BE2C (cell line): Measurements from ENCODE around the gene DMRTC2.

Experiments
- DNase-seq: peaks from one replicate; pipeline ENCODE4 v3.0.0-alpha.2; 2020
- H3K27me3 ChIP-seq: fragments of 250-450 bp; sonication (Bioruptor Pico); 2 replicates; pipeline ENCODE4 v1.5.1; 2020; ENCODE audit warnings: mild to moderate bottlenecking
- H3K36me3 ChIP-seq: fragments of 250-450 bp; sonication (Bioruptor Pico); 2 replicates; pipeline ENCODE4 v1.5.1; 2020; ENCODE audit warnings: mild to moderate bottlenecking
- H3K4me1 ChIP-seq: fragments of 250-450 bp; sonication (Bioruptor Pico); 2 replicates; pipeline ENCODE4 v1.5.1; 2020
- H3K4me3 ChIP-seq: 2 replicates; pipeline ENCODE4 v1.5.1; 2011; ENCODE audit warnings: low read depth, low read length
- H3K9me3 ChIP-seq: fragments of 250-450 bp; sonication (Bioruptor Pico); 2 replicates; pipeline ENCODE4 v1.5.1; 2020
- TF ChIP-seq, protein P1 (sequence below): IDR thresholded peaks from 2 replicates; pipeline ENCODE4 v1.5.1; 2012; ENCODE audit warnings: mild to moderate bottlenecking, low read depth, low read length

The DMRTC2 gene

GRCh38 chr19:41859618-41860418, 15.0 kb downstream of the DMRTC2 start, which contains the start of gene RPS19:
Gene RPS19 (plus strand): TSS chr19:41860255. CDS start chr19:41860775, 520 bp downstream.
- Histone ChIP-seq H3K4me1 (no peaks in the 10 kb centered on the region; the same call in 1 of the 2 replicates), H3K4me3 (peak within 1 kb of the TSS; percentile 91), H3K9me3 (no peaks in the 10 kb centered on the region), H3K27me3 (peaks cover 29% of the 10 kb centered on the region), H3K36me3 (peaks cover 47% of the 10 kb centered on the region)
- TF ChIP-seq, protein P1, sequence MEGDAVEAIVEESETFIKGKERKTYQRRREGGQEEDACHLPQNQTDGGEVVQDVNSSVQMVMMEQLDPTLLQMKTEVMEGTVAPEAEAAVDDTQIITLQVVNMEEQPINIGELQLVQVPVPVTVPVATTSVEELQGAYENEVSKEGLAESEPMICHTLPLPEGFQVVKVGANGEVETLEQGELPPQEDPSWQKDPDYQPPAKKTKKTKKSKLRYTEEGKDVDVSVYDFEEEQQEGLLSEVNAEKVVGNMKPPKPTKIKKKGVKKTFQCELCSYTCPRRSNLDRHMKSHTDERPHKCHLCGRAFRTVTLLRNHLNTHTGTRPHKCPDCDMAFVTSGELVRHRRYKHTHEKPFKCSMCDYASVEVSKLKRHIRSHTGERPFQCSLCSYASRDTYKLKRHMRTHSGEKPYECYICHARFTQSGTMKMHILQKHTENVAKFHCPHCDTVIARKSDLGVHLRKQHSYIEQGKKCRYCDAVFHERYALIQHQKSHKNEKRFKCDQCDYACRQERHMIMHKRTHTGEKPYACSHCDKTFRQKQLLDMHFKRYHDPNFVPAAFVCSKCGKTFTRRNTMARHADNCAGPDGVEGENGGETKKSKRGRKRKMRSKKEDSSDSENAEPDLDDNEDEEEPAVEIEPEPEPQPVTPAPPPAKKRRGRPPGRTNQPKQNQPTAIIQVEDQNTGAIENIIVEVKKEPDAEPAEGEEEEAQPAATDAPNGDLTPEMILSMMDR = peak; percentile 60
- DNase-seq = peak; percentile 98

- TF ChIP-seq, protein P1 = no peak
- DNase-seq = no peak
- Histone ChIP-seq H3K9me3 (no peaks in the 10 kb centered on the region), H3K36me3 (peaks cover 55% of the 10 kb centered on the region), H3K27me3 (peaks cover 21% of the 10 kb centered on the region), H3K4me1 (no peaks in the 10 kb centered on the region; the same call in 1 of the 2 replicates), H3K4me3 (peak overlapping the region; percentile 91)
These were observed 15.7 kb downstream of the DMRTC2 start for GRCh38 chr19:41860419-41861115.

GRCh38 chr19:41861116-41861768, 16.4 kb downstream of the DMRTC2 start:
- Histone ChIP-seq H3K27me3 (peaks cover 19% of the 10 kb centered on the region), H3K9me3 (no peaks in the 10 kb centered on the region), H3K4me1 (no peaks in the 10 kb centered on the region; the same call in 1 of the 2 replicates), H3K4me3 (peak overlapping the region; percentile 91), H3K36me3 (peaks cover 60% of the 10 kb centered on the region)
- DNase-seq = no peak
- TF ChIP-seq, protein P1 = no peak

GRCh38 chr19:41861846-41862245, 17.0 kb downstream of the DMRTC2 start:
- no peak for DNase-seq
- H3K27me3 ChIP-seq = peaks cover 13% of the 10 kb centered on the region
- no peaks in the 10 kb centered on the region; the same call in 1 of the 2 replicates for H3K4me1 ChIP-seq
- H3K36me3 ChIP-seq = peaks cover 66% of the 10 kb centered on the region
- TF ChIP-seq, protein P1 = no peak
- H3K4me3 ChIP-seq = peak overlapping the region; percentile 91
- H3K9me3 ChIP-seq = no peaks in the 10 kb centered on the region

DNA sequence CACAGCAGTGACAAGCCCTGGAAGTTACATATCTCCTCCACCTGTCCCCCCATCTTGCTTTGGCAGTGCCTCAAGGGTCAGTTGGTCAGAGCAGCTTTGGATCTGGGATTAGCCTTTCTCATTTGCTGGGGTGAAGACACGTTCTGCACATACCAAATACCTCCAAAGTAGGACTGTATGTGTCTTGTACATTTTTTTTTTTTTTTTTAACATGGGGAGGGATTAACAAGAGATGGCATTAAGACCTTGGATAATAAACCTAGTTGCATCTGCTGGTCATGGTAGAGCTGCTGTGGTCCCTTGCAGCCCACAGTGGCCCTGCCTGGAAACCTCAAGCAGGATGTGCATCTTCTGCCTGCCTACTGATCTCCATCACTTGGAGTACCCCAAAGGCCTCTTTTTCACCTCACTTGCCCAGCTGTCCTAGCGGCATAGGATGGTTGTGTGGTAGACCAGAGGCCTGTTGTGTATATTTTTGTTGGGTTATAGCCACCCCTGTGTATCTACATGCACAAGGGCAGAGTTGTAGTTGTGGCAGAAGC, 17.7 kb downstream of the DMRTC2 start:
- peak overlapping the region; percentile 91 for H3K4me3 ChIP-seq
- TF ChIP-seq, protein P1 = no peak
- H3K36me3 ChIP-seq = peaks cover 73% of the 10 kb centered on the region
- no peaks in the 10 kb centered on the region; the same call in 1 of the 2 replicates for H3K4me1 ChIP-seq
- H3K27me3 ChIP-seq = peaks cover 6% of the 10 kb centered on the region
- no peak for DNase-seq
- H3K9me3 ChIP-seq = no peaks in the 10 kb centered on the region
